Spleen (tissue), 7 donors: Measurements from ENCODE around the gene SORL1.

Experiments used
- POLR2A ChIP-seq, 3 donors: fragments of 450-650 bp; IDR thresholded peaks; one replicate each; pipeline ENCODE4 v1.5.1; 2017; ENCODE audit warnings: antibody characterized with exemption in 3 of 3, mild to moderate bottlenecking in 1 of 3
- TF ChIP-seq, protein P1 (sequence below), 11 experiments: fragments of 200-600 bp in 7 of 11; fragments of 450-650 bp in 4 of 11; sonication (generic) in 4 of 11; IDR thresholded peaks in 8 of 11; conservative IDR thresholded peaks in 3 of 11; 1 replicate in 7 of 11; 2 replicates in 4 of 11; pipeline versions ENCODE4 v1.4.0 to v1.8.0; 2016 to 2021; ENCODE audit warnings: antibody characterized with exemption in 11 of 11, inconsistent platforms in 4 of 11, mild to moderate bottlenecking in 1 of 11
- donor health status: DM: no; HTN: no; CAD: no; lungs with moderate emphysema.
- donor health status: DM: no; HTN: no; CAD: no.
- donor health status: DM: no; HTN: no; CAD: no.

DNA sequence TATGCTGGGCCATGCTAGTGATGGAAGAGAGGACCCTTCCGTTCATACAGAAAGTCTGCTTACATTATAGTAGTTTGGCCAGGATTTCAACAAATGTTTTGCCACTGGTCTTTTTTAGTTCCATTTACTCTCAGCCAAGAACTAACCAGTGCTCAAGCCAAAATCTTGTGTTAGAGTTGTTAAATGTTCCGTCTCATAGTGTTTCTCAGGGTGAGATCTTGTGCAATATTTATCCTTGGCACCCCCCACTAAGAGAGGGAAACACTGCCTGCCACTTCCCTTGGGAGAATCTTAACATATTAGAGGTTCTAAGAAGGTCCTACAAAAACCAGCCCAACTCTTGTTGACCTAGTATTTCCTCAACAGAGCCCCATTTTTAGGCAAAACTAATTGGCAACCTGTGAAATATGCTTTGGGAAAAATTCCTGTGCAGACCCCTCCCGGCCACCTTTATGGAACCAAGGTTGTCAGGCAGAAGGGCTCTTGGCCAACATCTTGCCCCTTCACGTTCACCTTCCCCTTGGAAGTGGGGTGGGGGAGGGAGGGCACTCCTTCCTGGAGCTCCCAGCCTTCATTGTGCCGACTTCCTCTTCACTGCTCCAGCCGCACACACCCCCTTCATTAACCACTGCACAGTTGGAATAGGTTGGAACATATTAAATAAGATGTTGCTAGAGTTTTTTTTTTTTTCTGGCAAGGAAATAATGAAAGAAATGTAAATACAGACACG lies 173.8 kb downstream of the SORL1 start:
- TF ChIP-seq, protein P1, sequence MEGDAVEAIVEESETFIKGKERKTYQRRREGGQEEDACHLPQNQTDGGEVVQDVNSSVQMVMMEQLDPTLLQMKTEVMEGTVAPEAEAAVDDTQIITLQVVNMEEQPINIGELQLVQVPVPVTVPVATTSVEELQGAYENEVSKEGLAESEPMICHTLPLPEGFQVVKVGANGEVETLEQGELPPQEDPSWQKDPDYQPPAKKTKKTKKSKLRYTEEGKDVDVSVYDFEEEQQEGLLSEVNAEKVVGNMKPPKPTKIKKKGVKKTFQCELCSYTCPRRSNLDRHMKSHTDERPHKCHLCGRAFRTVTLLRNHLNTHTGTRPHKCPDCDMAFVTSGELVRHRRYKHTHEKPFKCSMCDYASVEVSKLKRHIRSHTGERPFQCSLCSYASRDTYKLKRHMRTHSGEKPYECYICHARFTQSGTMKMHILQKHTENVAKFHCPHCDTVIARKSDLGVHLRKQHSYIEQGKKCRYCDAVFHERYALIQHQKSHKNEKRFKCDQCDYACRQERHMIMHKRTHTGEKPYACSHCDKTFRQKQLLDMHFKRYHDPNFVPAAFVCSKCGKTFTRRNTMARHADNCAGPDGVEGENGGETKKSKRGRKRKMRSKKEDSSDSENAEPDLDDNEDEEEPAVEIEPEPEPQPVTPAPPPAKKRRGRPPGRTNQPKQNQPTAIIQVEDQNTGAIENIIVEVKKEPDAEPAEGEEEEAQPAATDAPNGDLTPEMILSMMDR (IDR thresholded peaks at IDR 0.05 in 8 of 11, conservative IDR thresholded peaks at IDR 0.05 in 3 of 11) = no peak
- TF ChIP-seq POLR2A (IDR thresholded peaks at IDR 0.05) = no peak
